Measurements from ENCODE around the gene ZNF385A.

Gene ZNF385A

DNA sequence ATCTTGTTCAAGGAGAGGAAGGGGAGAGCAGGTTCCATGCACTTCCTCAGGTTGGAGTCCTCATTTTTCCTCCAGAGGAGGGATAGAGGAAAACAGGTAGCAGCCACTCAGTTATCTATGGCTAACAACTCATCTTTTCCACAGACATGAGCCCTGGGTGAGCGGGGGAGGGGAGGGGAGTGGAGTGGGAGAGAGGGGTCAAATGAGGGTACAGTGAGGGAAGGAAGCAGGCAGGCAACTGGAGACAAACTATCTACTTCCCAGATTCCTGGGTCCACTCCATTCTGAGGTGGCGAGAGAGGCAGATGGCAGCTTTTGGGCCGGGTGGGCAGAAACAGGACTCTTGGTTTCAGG, 2.6 kb upstream of the ZNF385A start:
- Histone ChIP-seq H3K9me3 (ENCODE audit: control insufficient read depth, insufficient read depth, low read depth, low read length) (no peaks in the 10 kb centered on the region), H3K36me3 (ENCODE audit: control insufficient read depth in 2 of 2, insufficient read depth in 1 of 2, low read length in 2 of 2) (peaks cover 0 to 25% of the 10 kb centered on the region in 2 experiments; a peak in 1 of 3 replicates), H3K4me3 (ENCODE audit: low read depth, low read length) (no peak overlapping the region), H3K27ac (ENCODE audit: extremely low read depth, low read depth, low read length) (peak overlapping the region; percentile 44; the same call in 1 of the 2 replicates), H3K4me1 (ENCODE audit: control insufficient read depth, insufficient read depth, low read length) (peaks cover 27% of the 10 kb centered on the region)
- ChIA-PET POLR2A (interaction anchor here (1.1 to 1.5 kb wide), 3 partner anchors 15 to 28 kb away, joined by 3 to 8 read pairs (median 3); no protein-coding TSS in a partner anchor), CTCF (interaction anchor here (0.6 to 5.3 kb wide), 10 partner anchors 8 to 173 kb away, joined by 3 to 38 read pairs (median 7); no protein-coding TSS in a partner anchor)
- TF ChIP-seq ZNF350 (tag by site-specific recombination; IDR thresholded peaks at IDR 0.05): no peak
- TF ChIP-seq, protein P1, sequence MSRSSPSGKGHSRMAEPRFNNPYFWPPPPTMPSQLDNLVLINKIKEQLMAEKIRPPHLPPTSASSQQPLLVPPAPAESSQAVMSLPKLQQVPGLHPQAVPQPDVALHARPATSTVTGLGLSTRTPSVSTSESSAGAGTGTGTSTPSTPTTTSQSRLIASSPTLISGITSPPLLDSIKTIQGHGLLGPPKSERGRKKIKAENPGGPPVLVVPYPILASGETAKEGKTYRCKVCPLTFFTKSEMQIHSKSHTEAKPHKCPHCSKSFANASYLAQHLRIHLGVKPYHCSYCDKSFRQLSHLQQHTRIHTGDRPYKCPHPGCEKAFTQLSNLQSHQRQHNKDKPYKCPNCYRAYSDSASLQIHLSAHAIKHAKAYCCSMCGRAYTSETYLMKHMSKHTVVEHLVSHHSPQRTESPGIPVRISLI (tag by site-specific recombination; IDR thresholded peaks at IDR 0.05): no peak
- TF ChIP-seq, protein P2, sequence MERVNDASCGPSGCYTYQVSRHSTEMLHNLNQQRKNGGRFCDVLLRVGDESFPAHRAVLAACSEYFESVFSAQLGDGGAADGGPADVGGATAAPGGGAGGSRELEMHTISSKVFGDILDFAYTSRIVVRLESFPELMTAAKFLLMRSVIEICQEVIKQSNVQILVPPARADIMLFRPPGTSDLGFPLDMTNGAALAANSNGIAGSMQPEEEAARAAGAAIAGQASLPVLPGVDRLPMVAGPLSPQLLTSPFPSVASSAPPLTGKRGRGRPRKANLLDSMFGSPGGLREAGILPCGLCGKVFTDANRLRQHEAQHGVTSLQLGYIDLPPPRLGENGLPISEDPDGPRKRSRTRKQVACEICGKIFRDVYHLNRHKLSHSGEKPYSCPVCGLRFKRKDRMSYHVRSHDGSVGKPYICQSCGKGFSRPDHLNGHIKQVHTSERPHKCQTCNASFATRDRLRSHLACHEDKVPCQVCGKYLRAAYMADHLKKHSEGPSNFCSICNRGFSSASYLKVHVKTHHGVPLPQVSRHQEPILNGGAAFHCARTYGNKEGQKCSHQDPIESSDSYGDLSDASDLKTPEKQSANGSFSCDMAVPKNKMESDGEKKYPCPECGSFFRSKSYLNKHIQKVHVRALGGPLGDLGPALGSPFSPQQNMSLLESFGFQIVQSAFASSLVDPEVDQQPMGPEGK (tag by site-specific recombination; IDR thresholded peaks at IDR 0.05): peak; percentile 39; the same call in 1 of the 2 replicates
- TF ChIP-seq ZBTB48 (tag by site-specific recombination; IDR thresholded peaks at IDR 0.05): peak; percentile 24; the same call in 1 of the 2 replicates
- no peak for TF ChIP-seq ZNF274 (IDR thresholded peaks at IDR 0.05; ENCODE audit: low read length)
- no peak for TF ChIP-seq ZNF274 (tag by site-specific recombination; IDR thresholded peaks at IDR 0.05; ENCODE audit: borderline replicate concordance)
- TF ChIP-seq IKZF3 (tag by site-specific recombination; IDR thresholded peaks at IDR 0.05): peak; percentile 6; the same call in 1 of the 2 replicates
- no peak for TF ChIP-seq ZNF341 (tag by site-specific recombination; IDR thresholded peaks at IDR 0.05; ENCODE audit: low read depth)
- TF ChIP-seq, protein P3, sequence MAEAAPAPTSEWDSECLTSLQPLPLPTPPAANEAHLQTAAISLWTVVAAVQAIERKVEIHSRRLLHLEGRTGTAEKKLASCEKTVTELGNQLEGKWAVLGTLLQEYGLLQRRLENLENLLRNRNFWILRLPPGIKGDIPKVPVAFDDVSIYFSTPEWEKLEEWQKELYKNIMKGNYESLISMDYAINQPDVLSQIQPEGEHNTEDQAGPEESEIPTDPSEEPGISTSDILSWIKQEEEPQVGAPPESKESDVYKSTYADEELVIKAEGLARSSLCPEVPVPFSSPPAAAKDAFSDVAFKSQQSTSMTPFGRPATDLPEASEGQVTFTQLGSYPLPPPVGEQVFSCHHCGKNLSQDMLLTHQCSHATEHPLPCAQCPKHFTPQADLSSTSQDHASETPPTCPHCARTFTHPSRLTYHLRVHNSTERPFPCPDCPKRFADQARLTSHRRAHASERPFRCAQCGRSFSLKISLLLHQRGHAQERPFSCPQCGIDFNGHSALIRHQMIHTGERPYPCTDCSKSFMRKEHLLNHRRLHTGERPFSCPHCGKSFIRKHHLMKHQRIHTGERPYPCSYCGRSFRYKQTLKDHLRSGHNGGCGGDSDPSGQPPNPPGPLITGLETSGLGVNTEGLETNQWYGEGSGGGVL (tag by site-specific recombination; IDR thresholded peaks at IDR 0.05): peak; percentile 65

DNA sequence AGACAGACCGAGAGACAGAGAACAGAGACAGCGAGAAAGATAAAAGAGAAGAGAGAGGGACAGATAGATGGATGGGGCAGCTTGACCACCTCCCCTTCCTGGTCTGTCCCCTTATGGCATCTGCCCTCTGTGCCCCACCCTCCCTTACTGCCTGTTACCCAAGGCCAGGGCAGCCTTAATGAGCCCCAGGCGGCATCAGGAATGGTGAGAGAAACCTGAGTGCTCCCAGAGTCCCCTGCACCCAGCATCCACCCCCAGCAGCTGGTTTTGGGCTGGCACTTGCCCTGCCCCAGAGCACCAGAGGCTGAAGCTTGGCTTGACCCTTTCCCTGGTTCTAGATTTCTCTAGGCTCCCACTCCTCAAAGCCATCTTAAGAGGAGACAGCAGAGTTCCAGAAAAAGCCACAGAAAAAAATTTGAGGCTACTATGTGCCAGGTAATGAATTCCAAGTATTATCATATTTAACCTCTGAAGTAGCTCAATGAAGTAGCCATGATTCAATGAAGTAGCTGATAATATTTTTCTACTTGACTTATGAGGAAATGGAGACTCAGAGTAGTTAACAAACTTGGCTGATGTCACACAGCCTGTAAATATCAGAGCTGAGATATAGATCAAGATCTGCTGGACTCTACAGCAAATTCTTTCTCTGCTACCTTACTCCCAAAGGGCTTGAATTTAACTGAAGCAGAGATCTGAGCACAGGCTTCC, 2.0 kb upstream of the ZNF385A start:
- 0 out of 2 replicates have a peak overlapping the region, but pooled peaks have one; percentile 44 for H3K27ac ChIP-seq (ENCODE audit: extremely low read depth, low read depth, low read length)
- TF ChIP-seq OSR2 (tag by site-specific recombination; IDR thresholded peaks at IDR 0.05) (no peak), ZNF394 (tag by site-specific recombination; IDR thresholded peaks at IDR 0.05; ENCODE audit: borderline replicate concordance) (peak; percentile 71), ZNF664 (tag by site-specific recombination; IDR thresholded peaks at IDR 0.05) (0 out of 2 replicates have a peak, but pooled peaks have one; percentile 9)
- TF ChIP-seq, protein P1 (tag by site-specific recombination; IDR thresholded peaks at IDR 0.05): no peak
- no peak overlapping the region for H3K4me3 ChIP-seq (ENCODE audit: low read depth, low read length)
- H3K36me3 ChIP-seq (ENCODE audit: control insufficient read depth in 2 of 2, insufficient read depth in 1 of 2, low read length in 2 of 2): peaks cover 0 to 28% of the 10 kb centered on the region in 2 experiments; a peak in 1 of 3 replicates
- peaks cover 27% of the 10 kb centered on the region for H3K4me1 ChIP-seq (ENCODE audit: control insufficient read depth, insufficient read depth, low read length)
- no peaks in the 10 kb centered on the region for H3K9me3 ChIP-seq (ENCODE audit: control insufficient read depth, insufficient read depth, low read depth, low read length)
- CTCF ChIA-PET: interaction anchor here (0.6 to 5.3 kb wide), 11 partner anchors 7 to 391 kb away, joined by 3 to 38 read pairs (median 7); no protein-coding TSS in a partner anchor
- POLR2A ChIA-PET: interaction anchor here (1.5 kb wide), 1 partner anchor 27 kb away, joined by 8 read pairs; no protein-coding TSS in a partner anchor
